ENCODE data around the gene PTPRN2.
"Not testable (repeated sequence)": the region's sequence is repeated elsewhere in the genome, so short reads cannot be mapped to it uniquely, and the experiment has no call there.

PTPRN2 gene

DNA sequence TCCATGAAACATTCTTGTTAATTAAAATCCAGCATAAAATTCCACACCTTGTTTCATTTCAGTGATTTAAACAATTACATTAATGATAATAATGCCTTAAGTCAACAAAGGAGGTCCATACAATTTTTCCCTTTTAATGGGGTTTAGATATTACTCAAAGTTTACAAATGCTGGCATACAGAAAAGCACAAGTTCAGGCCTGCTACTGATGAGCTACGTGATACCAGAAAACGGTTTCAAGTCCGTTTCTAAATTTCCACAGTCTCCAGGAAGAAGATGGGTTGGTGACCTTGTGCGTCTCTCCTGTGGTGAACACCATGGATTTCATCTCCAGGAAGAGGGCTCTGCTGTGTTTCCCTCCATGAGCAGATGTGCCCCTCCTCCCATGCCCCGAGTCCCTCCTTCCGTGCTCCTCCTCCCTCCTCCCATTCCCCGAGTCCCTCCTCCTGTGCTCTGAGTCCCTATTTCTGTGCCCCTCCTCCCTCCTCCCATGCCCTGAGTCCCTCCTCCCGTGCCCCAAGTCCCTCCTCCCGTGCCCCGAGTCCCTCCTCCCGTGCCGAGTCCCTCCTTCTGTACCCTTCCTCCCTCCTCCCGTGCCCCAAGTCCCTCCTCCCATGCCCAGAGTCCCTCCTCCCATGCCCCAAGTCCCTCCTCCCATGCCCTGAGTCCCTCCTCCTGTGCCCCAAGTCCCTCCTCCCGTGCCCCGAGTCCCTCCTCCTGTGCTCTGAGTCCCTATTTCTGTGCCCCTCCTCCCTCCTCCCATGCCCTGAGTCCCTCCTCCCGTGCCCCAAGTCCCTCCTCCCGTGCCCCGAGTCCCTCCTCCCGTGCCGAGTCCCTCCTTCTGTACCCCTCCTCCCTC lies 201.9 kb downstream of the PTPRN2 start:
- not testable (repeated sequence) for DNase-seq (ENCODE audit: low read depth in 2 of 2)

DNA sequence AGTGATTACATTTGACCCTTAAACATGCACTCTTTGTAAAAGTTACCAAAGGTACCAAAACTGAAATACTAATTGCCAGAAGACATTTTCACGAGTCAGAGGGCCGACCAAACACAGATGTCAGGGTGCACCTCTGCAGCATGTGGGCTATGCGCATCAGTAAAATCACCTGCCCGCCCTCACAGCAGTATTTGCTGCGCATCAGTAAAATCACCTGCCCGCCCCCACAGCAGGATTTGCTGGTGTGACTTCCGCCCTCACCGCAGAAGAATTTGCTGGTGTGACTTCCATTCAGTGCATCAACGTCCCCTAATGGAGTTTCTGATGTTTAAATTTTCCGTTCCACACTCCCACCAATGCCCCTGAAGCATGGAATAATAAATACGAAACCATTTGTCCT lies 202.9 kb downstream of the PTPRN2 start:
- no peak for DNase-seq (ENCODE audit: low read depth in 2 of 2)

DNA sequence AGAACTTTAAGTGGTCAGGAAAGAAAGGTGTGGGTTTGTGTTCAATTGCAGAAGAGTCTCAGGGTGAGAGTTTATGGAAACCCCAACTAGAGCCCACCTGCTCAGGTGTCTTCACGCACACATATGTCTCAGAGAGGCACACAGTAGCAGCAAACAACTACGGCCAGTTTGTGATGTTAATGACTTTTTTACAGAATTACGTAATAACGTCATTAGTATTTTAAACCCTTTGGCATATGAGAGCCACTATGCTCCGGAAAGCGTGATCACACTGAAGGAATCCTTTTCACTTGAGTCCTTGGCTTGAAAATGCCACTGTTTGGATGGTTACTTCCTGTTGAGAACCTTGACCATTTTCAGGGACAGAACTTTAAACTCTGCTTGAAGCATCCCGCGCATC lies 204.0 kb downstream of the PTPRN2 start:
- no peak for DNase-seq (ENCODE audit: low read depth in 2 of 2)

DNA sequence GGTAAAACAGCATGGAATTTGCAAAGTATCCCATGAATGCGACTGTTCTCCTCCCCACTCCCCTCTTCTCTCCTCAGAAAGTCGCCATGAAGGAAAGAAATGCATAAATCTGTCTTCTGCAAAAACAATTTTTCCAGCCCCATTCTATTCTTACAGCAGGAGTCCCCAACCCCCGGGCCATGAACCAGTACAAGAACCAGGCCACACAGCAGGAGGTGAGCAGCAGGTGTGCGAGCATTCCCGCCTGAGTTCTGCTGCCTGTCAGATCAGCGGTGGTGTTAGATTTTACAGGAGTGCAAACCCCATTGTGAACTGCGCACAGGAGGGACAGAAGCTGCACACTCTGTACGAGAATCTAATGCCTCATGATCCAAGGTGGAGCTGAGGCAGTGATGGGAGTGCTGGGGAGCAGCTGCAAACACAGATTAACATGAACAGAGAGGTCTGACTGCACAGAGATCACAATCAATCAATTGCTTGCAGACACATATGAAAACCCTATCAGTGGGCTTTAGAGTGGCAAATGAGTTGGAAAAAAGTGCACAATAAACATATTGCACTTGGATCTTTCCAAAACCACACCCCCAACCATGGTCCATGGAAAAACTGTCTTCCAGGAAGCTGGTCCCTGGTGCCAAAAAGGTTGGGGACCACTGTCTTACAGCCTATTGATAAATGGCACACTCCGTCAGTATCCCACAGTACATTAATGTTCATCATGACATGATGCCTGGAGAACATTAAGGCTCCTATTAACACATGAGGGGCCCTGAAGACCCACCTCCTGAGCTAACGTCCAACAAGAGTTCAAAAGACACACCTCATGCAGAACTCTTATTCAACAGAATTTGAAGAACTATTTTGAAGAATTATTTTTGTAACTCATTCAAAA lies 205.0 kb downstream of the PTPRN2 start:
- DNase-seq (ENCODE audit: low read depth in 2 of 2) = no peak

DNA sequence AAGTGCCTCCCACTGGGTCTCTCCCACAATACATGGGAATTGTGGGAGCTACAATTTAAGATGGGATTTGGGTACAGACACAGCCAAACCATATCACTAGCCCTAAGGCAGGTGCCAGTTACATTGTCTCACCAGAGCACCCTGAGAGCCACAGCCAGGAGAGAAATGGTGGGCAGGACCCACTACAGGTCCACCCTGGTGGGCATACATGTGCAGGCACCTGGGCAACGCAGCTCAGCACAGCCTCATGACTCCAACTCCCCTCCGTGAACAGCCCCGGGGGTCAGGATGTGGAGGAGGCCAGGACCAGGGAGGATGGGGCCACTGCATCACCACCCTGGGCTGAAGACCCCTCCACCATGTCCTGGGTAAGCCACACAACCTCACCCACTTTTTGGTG lies 205.7 kb downstream of the PTPRN2 start:
- no peak for DNase-seq (ENCODE audit: low read depth in 2 of 2)

DNA sequence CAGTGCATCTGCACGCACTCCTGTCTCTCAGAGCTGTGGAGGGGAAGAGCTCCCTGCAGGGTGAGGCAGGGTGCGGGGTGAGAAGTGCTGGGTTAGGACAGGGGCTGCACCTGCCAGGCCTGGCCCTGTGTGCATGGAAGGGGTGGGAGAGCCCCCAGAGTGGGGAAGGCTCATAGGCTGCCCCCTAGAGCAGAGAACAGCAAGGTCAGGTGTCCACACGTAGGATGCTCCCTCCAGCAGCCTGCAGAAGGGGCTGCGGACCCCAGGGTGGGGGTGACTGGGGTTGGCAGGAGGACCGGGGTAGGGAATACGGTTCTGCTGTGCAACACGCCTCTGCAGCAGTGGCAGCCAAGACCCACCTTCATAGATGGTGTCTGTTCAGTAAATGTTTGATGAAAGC lies 208.6 kb downstream of the PTPRN2 start:
- no peak for DNase-seq (ENCODE audit: low read depth in 2 of 2)

DNA sequence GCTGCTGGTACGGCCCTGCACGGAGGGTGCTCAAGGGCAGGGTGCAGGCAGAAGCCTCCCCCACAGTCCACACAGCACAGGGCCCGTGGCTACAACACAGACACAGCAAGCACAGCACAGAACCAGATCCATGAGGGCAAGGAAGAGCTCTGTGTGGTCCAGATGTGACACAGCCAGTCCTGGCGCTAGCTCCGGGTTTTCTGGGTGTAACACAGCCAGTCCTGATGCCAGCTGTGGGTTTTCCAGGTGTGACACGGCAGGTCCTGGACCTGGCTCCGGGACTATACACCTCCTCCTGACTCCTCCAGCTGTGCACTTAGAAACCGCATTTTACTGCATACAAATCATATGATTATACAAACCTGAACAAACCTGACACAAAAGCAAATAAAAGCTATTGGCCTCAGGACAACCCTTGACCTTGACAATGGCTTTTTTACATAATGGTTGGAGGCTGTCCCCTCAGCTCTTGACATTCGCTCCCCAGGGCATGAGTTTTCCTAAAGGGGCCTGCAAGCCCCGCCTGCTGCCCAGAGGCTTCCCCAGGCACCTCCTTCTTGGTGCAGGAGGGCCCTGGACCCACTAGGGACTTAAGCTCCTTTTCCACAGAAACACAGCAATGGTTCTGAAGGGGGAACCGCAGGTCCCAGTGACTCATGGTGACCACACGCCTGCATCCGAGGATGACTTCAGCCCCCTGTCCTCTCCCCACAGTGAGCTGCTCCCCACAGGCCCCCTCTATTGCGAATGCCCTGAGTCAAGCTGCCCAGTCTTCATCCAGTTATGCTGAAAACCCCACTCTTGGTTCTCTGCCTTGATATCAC lies 209.6 kb downstream of the PTPRN2 start:
- no peak for DNase-seq (ENCODE audit: low read depth in 2 of 2)

DNA sequence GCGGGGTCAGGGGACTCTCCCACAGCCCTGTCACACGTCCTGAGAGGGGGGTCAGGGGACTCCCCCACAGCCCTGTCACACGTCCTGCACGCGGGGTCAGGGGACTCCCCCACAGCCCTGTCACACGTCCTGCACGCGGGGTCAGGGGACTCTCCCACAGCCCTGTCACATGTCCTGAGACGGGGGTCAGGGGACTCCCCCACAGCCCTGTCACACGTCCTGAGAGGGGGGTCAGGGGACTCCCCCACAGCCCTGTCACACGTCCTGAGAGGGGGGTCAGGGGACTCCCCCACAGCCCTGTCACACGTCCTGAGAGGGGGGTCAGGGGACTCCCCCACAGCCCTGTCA lies 210.8 kb downstream of the PTPRN2 start:
- not testable (repeated sequence) for DNase-seq (ENCODE audit: low read depth in 2 of 2)

DNA sequence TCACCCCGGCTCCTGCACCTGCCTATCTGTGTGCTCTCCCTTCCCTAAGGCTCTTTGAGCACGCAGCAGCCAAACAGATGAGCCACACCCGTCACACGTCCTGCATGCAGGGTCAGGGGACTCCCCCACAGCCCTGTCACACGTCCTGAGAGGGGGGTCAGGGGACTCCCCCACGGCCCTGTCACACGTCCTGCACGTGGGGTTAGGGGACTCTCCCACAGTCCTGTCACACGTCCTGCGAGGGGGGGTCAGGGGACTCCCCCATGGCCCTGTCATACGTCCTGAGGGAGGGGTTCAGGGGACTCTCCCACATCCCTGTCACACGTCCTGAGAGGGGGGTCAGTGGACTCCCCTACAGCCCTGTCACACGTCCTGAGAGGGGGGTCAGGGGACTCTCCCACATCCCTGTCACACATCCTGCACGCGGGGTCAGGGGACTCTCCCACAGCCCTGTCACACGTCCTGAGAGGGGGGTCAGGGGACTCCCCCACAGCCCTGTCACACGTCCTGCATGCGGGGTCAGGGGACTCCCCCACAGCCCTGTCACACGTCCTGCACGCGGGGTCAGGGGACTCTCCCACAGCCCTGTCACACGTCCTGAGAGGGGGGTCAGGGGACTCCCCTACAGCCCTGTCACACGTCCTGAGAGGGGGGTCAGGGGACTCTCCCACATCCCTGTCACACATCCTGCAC lies 211.3 kb downstream of the PTPRN2 start:
- DNase-seq (ENCODE audit: low read depth in 2 of 2) = not testable (repeated sequence)

DNA sequence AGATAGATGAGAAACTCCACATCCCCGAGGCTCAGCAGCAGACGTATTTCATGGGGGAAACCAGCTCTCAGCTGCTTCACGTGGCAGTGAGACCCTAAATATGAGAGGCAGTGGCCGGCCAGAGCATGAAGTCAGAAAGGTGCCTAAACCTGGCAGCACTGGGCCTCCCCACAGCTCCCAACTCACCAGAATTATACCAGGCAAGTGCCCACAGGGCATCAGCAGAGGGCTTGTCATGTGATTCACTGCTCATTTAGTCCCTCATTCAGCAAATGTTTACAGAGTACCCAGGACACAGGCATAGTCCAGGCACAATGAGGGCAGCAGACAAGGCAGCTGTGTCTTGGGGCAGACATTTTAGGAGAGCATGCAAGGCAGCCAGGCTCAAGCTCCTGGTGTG lies 212.6 kb downstream of the PTPRN2 start:
- DNase-seq (ENCODE audit: low read depth in 2 of 2) = no peak

DNA sequence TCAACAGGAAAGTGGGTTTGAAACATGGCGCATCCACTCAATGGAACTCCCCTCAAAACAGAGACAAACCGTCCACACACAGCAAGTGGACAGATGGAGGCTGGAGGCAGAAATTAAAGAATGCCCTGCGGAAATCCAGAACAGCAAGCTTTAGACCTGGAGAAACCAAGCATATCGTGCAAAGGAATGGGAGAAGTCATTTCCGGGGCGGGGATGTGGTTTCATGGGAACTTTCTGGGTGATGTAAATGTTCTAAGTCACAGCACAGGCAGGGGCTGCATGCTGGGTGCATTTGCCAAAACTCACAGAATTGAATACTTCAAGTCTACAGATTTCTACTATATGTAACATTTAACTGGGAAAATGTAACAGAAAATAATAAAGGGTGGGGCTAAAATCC lies 213.0 kb downstream of the PTPRN2 start:
- DNase-seq (ENCODE audit: low read depth in 2 of 2) = no peak

DNA sequence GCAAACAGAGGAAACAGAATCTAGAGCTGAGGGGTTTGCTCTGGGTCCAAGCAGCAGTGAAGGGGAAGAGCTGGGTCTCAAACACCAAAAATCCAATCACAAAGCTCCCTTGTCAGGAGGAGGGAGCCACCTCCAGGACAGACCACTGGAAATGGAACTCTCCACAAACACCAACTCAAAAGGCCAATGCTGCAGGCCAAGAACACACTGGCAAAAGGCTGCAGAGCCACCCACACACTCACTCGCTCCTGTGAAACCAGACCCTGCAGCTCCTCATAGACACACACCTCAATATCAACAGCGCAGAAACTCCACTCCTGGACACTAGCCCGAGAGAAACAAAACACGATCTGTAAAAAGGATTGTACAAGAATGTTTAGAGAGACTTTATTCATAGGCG lies 213.5 kb downstream of the PTPRN2 start:
- no peak for DNase-seq (ENCODE audit: low read depth in 2 of 2)

DNA sequence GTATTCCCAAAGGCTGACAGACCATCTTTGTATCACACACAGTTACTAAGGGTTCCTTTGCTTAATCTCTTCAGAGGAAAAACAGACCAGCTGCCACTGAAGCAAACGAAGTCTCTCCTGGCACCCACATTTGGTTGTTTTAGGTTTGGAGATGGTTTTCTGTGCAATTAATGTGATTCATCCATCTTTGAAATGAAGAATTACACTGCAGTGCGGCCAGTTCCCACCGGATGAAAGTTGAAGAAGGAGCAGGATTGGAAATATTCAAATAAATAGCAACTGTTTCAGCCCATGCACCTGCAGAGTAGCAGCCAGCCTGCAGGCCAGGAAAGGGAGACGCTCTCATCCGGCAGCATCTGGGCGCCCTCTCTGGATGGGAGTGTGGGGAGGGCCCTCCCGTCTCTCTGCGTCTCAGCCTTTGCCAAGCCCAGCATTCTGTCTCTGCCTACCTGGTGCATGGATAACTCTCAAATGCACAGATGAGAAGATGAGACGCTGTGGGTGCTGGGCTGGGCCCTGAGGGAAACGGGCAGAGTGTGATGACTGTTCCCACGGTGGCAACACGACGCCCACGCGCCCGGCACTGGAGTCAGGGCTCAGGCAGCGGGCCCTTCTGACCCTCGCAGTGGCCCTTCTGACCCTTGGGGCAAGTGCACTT lies 214.0 kb downstream of the PTPRN2 start:
- no peak for DNase-seq (ENCODE audit: low read depth in 2 of 2)

DNA sequence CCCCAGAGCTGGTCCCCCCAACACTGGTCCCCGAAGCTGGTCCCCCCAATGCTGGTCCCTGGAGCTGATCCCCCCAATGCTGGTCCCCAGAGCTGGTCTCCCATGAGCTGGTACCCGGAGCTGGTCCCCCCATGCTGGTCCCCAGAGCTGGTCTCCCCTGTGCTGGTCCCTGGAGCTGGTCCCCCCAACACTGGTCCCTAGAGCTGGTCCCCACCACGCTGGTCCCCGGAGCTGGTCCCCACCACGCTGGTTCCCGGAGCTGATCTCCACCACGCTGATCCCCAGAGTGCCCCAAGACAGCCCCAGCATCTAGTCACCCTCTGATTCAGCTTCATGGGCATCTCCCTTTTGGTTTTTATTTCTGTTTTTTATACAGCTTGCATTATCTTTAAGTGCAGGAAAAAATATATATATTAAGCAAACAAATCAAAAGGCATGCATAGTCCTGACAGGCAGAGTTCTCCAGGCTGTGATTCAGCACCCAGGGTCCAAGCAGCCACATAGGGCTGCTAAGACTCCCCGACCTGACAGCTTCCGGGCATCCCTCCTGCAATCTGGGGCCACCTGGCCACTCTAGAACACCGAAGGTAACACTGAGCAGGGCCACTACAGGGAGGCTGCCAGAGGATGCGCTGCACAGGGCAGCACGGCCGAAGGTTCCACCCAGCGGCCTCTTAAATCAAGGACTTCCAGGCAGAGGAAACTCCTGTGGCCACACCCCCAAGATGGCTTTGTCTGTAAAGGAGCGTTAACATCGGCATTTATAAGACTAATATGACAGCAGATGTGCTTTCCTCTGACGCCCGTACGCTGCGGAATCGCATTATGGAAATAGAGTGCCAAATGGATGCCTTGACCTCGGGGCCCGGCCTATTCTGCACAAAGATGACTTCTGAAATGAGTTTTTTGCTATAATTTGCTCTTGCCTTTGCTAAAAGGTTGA lies 215.0 kb downstream of the PTPRN2 start:
- no peak for DNase-seq (ENCODE audit: low read depth in 2 of 2)

DNA sequence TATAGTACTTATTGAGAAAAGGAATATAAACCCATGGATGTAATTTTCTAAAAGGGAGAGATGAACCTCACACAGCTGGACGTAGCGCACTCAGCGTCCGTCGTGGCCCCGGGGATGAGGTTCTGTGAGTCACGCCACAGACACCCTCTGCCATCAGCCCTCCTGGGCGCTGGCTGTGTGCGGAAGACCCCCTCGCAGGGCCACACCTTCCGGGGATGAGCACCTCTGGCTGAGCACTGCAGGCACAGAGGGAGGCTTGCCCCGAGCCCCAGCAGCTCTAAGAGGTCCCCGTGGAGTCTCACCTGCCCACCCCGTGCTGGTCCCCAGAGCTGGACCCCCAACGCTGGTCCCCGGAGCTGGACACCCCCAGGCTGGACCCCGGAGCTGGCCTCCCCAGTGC lies 215.8 kb downstream of the PTPRN2 start:
- no peak for DNase-seq (ENCODE audit: low read depth in 2 of 2)

DNA sequence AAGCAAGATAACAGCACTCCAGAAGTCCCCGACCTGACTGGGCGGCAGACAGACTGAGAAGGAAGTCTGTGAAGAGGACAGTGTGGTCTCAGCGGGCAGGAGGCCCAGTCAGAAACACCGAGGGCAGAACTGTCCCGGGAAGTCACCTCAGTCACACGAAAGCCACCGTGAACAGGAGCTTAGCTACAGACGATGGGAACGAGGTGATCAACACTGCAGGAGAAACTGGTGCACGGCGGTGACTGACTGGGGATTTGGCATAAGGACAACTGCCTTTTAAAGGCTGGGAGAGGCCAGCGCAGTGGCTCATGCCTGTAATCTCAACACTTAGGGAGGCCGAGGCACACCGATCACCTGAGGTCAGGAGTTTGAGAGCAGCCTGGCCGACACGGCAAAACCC lies 217.8 kb downstream of the PTPRN2 start:
- DNase-seq (ENCODE audit: low read depth in 2 of 2) = no peak

DNA sequence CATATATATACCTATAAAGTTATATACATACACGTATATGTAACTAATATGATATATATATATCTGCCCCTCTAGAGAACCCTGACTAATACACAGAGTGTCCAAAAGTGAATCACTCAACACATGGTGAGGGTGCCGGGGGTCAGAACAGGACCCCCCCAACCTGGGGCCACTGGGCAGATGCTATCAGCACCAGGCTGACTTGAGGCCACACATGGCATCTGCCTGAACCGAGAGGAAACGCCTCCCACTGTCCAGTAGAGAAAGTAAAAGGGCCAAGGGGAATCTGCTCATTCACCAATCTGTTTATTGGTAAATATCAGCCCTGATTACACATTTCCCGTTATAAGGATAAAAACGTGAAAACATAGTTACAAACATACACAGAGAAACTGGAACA lies 218.3 kb downstream of the PTPRN2 start:
- no peak for DNase-seq (ENCODE audit: low read depth in 2 of 2)

DNA sequence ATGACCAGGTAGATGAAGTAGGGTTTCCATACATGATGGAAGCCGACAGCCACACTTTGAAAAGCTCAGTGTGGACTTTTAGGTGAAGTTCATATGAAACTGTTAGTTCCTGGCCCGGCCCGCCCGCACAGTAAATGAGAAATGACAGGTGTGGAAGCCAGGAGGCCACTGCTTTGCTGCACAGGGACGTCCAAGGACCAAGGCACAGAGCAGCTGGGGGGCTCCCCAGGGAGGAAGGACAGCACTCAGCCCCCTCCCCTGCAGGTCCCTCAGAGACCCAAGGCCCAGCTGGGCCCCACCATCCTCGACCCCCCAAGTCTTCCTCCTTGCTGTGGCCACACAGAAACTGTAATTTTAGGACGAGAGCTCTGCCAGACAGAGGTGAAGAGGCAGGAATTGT lies 219.2 kb downstream of the PTPRN2 start:
- DNase-seq (ENCODE audit: low read depth in 2 of 2) = no peak

DNA sequence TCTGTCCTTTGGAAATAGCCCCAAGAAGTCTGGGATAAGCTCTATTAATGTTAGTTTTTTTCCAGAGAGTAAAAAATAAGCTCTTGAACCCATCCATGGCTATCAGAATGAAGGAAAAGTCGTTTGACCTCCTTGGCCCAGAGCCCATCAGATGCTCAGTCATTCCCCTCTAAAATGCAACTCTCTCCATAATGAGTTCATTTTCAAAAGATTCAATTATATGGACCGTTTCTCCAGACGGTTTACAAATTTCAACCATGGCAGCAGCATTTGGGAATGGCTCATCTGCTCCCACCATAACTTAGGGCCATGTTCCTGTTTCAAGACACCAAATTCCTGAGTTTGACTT lies 220.0 kb downstream of the PTPRN2 start:
- DNase-seq (ENCODE audit: low read depth in 2 of 2) = no peak

All from stimulated activated CD8-positive, alpha-beta memory T cell treated with anti-CD3 and anti-CD28 coated beads, Interleukin-7, amount 100 ng/mL, for 1 hour (primary cell).